Measurements from ENCODE around the gene APBB3.

APBB3 gene

GRCh38 chr5:140560227-140560626 lies 4.2 kb downstream of the APBB3 start:
- Histone ChIP-seq H3K4me3 (ENCODE audit: low read depth, low read length) (no peak overlapping the region), H3K27ac (ENCODE audit: extremely low read depth, low read depth, low read length) (no peak overlapping the region), H3K36me3 (ENCODE audit: control insufficient read depth in 2 of 2, insufficient read depth in 1 of 2, low read length in 2 of 2) (peaks cover 0 to 42% of the 10 kb centered on the region in 2 experiments; a peak in 2 of 3 replicates), H3K4me1 (ENCODE audit: control insufficient read depth, insufficient read depth, low read length) (0 out of 2 replicates have a peak, but pooled peaks cover 7% of the 10 kb centered on the region), H3K9me3 (ENCODE audit: control insufficient read depth, insufficient read depth, low read depth, low read length) (no peaks in the 10 kb centered on the region)
- TF ChIP-seq ZNF184 (tag by site-specific recombination; IDR thresholded peaks at IDR 0.05) (no peak), ZNF138 (tag by site-specific recombination; IDR thresholded peaks at IDR 0.05; ENCODE audit: borderline replicate concordance) (no peak), ZNF473 (tag by site-specific recombination; IDR thresholded peaks at IDR 0.05) (no peak), KLF7 (tag by site-specific recombination; IDR thresholded peaks at IDR 0.05; ENCODE audit: borderline replicate concordance) (no peak), ZNF433 (tag by site-specific recombination; IDR thresholded peaks at IDR 0.05; ENCODE audit: low read depth) (no peak), ZFHX2 (tag by site-specific recombination; conservative IDR thresholded peaks at IDR 0.05) (no peak), ZSCAN30 (tag by site-specific recombination; IDR thresholded peaks at IDR 0.05) (no peak), ZNF704 (tag by site-specific recombination; IDR thresholded peaks at IDR 0.05) (no peak), PRDM1 (tag by site-specific recombination; IDR thresholded peaks at IDR 0.05) (no peak), ZNF488 (tag by site-specific recombination; IDR thresholded peaks at IDR 0.05) (no peak), MEIS1 (CRISPR knock-in tag; IDR thresholded peaks at IDR 0.05; ENCODE audit: borderline replicate concordance) (no peak), ZNF302 (tag by site-specific recombination; IDR thresholded peaks at IDR 0.05; ENCODE audit: low read depth) (no peak), ZNF169 (tag by site-specific recombination; IDR thresholded peaks at IDR 0.05) (no peak)
- CTCF ChIA-PET, result interaction anchor here (0.6 to 1.0 kb wide), 2 partner anchors 75 to 175 kb away, joined by 3 read pairs; no protein-coding TSS in a partner anchor
- POLR2A ChIA-PET, result interaction anchor here (0.9 kb wide), 1 partner anchor 159 kb away, joined by 3 read pairs; no protein-coding TSS in a partner anchor

GRCh38 chr5:140558542-140558941 lies 5.9 kb downstream of the APBB3 start:
- TF ChIP-seq ZBTB7A (tag by site-specific recombination; IDR thresholded peaks at IDR 0.05; ENCODE audit: low read depth), result no peak
- 0 out of 2 replicates have a peak, but pooled peaks have one; percentile 4 for TF ChIP-seq ZNF335 (tag by site-specific recombination; conservative IDR thresholded peaks at IDR 0.05)
- no peak overlapping the region for H3K4me3 ChIP-seq (ENCODE audit: low read depth, low read length)
- 0 out of 2 replicates have a peak, but pooled peaks cover 7% of the 10 kb centered on the region for H3K4me1 ChIP-seq (ENCODE audit: control insufficient read depth, insufficient read depth, low read length)
- no peaks in the 10 kb centered on the region for H3K9me3 ChIP-seq (ENCODE audit: control insufficient read depth, insufficient read depth, low read depth, low read length)
- ChIA-PET CTCF (interaction anchor here (0.6 to 2.9 kb wide), 3 partner anchors 77 to 945 kb away, joined by 3 to 11 read pairs (median 5); no protein-coding TSS in a partner anchor), POLR2A (interaction anchor here (1.8 to 2.2 kb wide), 3 partner anchors 8 to 157 kb away, joined by 8 to 15 read pairs (median 14); partner anchors contain the start of genes ANKHD1 and EIF4EBP3)
- no peak overlapping the region for H3K27ac ChIP-seq (ENCODE audit: extremely low read depth, low read depth, low read length)
- H3K36me3 ChIP-seq (ENCODE audit: control insufficient read depth in 2 of 2, insufficient read depth in 1 of 2, low read length in 2 of 2), result peaks cover 0 to 52% of the 10 kb centered on the region in 2 experiments; a peak in 2 of 3 replicates

GRCh38 chr5:140557965-140558364 lies 6.4 kb downstream of the APBB3 start:
- 0 out of 2 replicates have a peak, but pooled peaks cover 4% of the 10 kb centered on the region for H3K4me1 ChIP-seq (ENCODE audit: control insufficient read depth, insufficient read depth, low read length)
- peak overlapping the region; percentile 71 for H3K27ac ChIP-seq (ENCODE audit: extremely low read depth, low read depth, low read length)
- TF ChIP-seq ZBTB49 (tag by site-specific recombination; IDR thresholded peaks at IDR 0.05; ENCODE audit: low read depth) (no peak), ZNF791 (tag by site-specific recombination; IDR thresholded peaks at IDR 0.05) (no peak), ZNF843 (tag by site-specific recombination; IDR thresholded peaks at IDR 0.05) (no peak), SALL2 (tag by site-specific recombination; IDR thresholded peaks at IDR 0.05; ENCODE audit: borderline replicate concordance) (no peak), ZNF48 (tag by site-specific recombination; IDR thresholded peaks at IDR 0.05) (no peak), YY2 (tag by site-specific recombination; IDR thresholded peaks at IDR 0.05) (no peak), HOXD13 (CRISPR knock-in tag; IDR thresholded peaks at IDR 0.05; ENCODE audit: borderline replicate concordance) (no peak), TSHZ1 (tag by site-specific recombination; IDR thresholded peaks at IDR 0.05; ENCODE audit: borderline replicate concordance) (no peak)
- ChIA-PET POLR2A (interaction anchor here (0.5 to 2.2 kb wide), 12 partner anchors 8 to 161 kb away, joined by 3 to 19 read pairs (median 6); partner anchors contain the start of genes ANKHD1, CD14, EIF4EBP3 and HARS1), CTCF (interaction anchor here (0.6 to 2.9 kb wide), 2 partner anchors 77 to 162 kb away, joined by 5 to 11 read pairs; no protein-coding TSS in a partner anchor)
- H3K9me3 ChIP-seq (ENCODE audit: control insufficient read depth, insufficient read depth, low read depth, low read length), result no peaks in the 10 kb centered on the region
- peaks cover 0 to 57% of the 10 kb centered on the region in 2 experiments; a peak in 2 of 3 replicates for H3K36me3 ChIP-seq (ENCODE audit: control insufficient read depth in 2 of 2, insufficient read depth in 1 of 2, low read length in 2 of 2)
- no peak overlapping the region; the same call in 1 of the 2 replicates for H3K4me3 ChIP-seq (ENCODE audit: low read depth, low read length)
